GM04503 (cell line): ENCODE measurements around the gene FBLN1.
A peak's percentile ranks its signal among the peaks of the same experiment; 100 is the strongest.
"Not testable (repeated sequence)": the region's sequence is repeated elsewhere in the genome, so short reads cannot be mapped to it uniquely, and the experiment has no call there.

Experiments used
- DNase-seq: peaks from one replicate; pipeline ENCODE4 v3.0.0-alpha.2; 2012; ENCODE audit warnings: low read depth

The FBLN1 gene

DNA sequence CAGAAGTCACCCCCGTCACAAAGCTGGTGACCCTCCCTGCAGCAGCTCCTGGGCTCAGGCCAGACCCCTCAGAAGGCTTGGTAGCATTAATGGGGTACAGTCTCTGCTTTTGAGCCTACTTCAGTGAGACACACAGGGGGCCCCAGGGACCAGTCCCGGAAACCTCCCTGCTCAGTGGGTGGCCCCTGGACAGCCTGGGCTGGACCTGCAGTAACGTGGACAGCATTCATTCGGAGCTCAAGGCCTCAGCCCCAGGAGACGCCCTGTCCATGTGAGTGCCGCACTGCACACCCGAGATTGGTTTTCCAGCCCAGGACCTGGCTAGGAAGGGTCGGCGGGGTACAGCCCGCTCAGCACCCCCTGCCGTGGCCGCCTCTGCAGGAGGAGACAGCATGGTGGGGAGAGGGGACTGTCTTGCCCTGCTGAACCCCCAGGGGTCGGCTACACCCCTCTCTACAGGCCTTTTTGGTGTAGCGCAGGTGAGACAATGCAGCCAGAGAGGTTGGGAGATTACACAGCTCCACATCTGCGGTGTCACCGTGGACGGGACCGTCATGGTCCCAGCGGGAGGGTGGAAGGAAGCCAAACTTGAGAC is 83.4 kb downstream of the FBLN1 start:
- no peak for DNase-seq

DNA sequence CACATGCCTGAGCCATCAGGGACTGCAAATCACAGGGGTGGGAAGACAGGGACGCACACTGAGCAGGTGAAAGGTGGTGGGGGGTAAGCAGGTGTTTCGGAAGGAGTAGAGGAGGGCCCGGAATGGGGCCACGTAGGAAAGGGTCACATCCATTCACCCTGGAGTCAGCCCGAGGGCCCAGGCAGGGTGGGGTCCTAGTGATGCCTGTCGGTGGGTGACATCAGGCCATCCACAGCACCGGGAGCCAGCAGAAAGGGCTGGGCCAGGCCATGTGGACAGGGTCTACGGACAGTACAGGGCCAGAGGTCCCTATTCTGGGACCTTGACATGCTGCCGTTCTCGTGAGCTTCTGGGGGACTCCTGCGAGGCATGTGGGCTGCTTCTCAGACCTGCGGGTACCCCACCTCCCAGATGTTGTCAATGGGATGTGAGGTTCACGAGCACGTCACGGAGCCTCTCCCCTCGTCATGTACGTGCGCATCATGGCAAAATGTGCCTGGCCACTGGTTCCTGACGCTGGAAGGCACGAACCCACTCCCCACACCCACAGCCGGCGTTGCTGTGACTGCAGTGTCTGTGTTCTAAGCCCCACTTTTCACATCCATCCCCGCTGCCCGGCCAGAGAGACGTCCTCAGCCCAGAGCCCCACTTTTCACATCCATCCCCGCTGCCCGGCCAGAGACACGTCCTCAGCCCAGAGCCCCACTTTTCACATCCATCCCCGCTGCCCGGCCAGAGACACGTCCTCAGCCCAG is 84.1 kb downstream of the FBLN1 start:
- DNase-seq = no peak

DNA sequence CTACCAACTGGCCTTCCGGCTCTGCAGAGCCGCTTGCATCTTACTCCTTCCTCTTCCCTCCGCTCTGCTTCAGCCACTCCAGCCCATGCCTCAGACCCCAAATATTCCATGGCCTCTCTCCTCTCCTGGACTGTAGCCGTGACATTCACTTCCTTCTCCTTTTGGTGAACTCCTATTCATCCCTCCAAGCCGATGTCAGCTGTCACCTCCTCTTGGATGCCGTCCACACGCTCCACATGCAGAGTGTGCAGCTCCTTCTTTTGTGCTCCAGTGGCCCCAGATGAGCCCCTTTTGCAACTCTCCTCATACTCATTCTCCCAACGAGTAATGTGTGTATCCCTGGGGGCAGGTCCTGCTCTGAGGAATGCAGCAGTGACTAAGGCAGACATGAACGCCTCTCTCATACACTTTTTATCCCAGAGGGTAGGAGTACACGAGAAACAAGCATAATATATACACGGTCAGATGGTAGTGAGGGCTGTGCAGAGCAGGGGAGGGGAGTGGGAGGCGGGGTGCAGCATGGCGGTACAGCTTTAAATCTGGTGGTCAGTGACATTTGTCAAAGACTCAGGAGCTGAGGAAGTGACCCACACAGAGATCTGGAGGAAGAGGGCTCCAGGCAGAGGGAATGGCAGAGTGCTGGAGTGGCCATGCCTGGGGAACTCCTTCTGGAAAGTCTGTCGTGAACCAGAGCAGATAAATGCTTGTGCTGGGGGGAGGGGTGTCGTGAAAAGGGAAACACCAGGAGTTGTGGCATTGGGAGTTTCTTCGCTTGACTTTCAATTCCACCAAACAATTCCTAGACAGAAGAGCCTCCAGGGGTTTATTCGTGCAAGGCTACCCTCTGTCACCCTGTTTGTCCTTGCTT is 85.2 kb downstream of the FBLN1 start:
- no peak for DNase-seq

DNA sequence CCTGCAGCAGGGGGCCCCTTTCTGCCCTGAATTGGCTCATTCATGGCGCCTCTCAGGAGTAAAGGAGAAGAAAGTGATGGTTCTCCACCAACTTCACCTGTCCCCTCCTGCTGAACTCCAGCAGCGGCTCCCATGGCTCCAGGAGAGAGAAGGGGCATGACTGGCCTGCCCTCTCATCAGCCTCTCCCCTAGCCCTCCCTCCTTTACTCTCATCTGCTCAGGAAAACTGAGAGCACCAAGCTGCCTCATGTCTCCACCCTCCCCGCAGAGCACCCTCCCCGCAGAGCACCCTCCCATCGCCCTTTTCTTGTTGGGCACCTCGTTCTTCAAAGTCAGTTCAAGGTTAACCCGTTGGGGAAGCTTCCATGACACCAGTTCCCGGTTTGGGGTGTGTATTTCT is 86.9 kb downstream of the FBLN1 start:
- DNase-seq = no peak

DNA sequence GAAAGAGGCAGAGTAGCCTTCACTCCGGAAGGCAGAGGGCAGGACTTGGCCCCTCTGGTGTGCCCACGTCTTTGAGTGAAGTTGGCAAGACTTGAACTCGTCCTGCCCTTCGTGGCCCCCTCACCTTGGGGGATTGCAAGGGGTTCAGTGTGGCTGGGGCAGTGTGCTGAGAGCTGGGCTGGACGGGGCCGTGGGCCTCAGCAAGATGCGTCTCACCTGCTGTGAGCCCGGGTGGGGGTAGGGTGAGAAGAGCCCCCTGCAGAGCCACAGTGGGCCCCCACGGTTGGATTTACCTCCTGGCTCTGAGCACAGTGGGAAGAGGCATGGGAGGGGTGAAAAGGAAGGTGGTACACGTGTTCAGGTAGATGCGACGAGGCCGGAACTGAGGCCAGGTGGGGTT is 87.6 kb downstream of the FBLN1 start:
- no peak for DNase-seq

DNA sequence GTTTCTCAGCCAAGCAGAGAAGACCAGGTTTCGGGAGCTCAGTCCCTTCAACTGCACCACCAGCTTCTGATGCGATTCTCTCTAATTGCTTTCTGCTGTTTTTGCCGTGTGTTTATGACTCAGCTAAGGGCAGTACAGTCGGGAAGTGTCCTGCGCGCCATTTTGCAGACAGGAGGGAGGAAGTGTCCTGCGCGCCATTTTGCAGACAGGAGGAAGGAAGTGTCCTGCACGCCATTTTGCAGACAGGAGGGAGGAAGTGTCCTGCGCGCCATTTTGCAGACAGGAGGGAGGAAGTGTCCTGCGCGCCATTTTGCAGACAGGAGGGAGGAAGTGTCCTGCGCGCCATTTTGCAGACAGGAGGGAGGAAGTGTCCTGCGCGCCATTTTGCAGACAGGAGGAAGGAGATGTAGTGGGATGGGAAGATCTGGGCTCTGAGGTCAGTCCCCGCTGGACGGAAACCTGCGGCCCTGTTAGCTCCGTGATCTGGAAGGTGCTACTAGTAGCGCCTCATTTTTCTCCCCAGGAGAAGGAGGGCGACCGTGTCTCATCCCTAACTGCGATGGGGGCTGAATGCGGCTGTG is 89.0 kb downstream of the FBLN1 start:
- not testable (repeated sequence) for DNase-seq

DNA sequence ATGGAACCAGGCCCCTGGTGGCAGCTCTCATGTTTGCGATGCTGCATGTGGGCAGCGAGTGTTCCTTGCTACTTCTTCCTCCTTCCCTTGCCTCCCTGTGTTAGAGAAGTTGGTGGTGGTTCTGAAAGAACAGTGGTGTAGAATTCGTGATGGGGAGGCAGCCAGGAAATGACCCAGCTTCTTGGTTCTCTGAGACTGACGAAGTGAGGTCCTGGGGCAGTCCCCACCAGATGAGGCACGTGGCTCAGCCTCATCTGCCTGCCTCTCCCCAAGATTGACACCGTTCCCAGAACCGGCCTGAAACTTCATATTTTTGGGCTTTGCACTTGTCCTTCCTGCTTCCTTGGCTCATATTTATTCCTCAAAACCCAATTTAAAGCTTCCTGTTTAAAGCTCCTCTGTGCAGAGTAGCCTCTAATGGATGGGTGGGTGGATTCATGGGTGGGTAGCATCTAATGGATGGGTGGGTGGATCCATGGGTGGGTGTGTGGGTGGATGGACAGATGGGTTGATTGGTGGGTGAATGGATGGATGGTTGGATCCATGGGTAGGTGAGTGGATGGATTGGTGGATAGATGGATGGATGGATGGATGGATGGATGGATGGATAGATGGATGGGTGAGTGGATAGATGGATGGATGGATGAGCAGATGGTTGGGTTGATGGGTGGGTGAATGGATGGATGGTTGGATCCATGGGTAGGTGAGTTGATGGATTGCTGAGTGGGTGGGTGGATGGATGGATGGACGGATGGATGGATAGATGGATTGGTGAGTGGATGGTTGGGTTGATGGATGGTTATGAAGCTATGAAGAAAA is 91.6 kb downstream of the FBLN1 start:
- DNase-seq = no peak

DNA sequence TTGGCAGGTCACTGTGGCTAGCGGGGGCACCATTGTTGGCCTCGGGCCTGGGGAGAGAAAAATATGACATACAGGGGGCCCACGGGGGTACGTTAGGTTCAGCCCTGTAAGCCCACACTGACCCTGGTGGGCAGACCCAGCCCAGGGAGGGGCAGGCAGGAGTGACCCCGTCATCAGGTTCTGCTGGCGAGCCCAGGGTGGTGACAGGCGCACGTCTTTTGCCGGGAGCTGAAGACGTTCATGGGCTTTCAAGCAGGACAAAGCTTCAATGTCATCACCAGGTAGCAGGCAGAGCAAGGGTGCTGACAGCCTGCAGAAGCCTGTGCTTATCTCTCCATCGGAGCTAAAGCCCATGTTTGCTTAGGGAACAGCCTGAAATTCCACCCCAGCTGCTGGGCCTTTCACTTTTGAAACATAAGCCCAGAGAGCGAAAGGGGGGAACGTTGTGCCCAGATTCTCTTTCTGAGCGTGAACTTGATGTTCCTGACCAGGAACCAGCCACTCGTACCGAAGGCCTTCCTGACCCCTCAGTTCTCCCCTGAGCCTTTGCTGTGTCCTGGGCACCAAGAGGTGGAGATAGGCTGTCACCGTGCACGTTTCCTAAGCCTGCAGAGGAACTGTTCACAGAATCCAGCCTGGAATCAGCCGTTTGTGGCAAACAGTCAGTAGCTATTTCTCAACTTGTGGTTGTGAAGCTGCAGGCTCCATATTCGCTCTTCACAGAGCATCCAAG is 94.9 kb downstream of the FBLN1 start:
- DNase-seq = no peak

DNA sequence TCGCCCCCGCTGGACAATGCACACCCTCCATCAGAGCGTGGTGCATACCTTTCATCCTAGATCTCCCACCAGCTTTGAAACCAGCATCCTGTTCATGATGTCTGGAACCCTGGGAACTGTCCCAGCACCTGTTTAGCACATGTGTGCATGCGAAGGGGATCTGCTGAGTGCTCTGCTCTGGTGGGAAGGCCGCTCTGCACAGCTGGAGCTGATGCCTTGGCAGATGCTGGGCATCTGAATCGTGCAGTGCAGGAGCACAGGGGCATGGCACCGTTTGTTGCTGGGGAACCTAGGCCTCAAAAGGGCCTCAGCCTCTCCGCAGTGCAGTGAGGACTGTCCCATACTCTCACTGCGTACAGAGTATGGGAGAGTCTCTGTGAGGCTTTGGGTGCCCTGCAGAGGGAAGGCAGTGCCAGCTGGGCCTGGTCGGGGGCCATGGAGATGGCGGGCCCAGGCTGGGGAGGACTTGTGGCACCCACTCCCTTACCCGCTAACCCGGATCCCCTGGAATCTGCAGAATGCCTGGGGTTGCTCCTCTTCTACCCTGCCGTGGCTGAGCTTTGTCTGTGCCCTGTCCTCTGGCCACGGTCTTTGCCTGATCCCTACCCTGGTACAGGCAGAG is 96.0 kb downstream of the FBLN1 start:
- no peak for DNase-seq

DNA sequence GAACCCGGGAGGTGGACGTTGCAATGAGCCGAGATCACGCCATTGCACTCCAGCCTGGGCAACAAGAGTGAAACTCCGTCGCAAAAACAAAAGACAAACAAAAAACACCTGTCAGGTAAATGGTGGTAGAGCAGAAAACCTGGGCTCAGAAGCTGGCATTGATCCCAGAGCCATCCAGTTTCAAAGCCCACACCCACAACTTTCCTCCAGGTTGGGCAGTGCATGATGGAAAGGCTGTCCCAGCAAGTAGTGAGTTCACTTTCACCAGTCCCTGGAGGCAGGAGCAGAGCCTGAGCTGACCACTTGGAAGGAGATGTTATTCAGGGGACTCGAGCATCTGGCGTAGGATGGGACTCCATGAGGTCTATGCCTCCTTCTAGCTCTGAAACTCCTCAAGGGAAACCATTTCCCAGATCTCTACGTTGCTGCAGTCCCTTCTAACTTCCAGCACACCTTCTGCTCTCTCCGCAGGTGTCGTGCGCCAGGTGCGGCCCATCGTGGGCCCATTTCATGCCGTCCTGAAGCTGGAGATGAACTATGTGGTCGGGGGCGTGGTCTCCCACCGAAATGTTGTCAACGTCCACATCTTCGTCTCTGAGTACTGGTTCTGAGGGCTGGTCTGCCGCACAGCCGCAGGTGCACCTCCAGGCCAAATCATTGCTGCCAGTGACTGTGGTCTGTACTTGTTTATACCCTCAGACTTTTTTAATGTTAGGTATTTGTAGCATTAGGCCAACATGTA is 97.3 kb downstream of the FBLN1 start:
- no peak for DNase-seq

DNA sequence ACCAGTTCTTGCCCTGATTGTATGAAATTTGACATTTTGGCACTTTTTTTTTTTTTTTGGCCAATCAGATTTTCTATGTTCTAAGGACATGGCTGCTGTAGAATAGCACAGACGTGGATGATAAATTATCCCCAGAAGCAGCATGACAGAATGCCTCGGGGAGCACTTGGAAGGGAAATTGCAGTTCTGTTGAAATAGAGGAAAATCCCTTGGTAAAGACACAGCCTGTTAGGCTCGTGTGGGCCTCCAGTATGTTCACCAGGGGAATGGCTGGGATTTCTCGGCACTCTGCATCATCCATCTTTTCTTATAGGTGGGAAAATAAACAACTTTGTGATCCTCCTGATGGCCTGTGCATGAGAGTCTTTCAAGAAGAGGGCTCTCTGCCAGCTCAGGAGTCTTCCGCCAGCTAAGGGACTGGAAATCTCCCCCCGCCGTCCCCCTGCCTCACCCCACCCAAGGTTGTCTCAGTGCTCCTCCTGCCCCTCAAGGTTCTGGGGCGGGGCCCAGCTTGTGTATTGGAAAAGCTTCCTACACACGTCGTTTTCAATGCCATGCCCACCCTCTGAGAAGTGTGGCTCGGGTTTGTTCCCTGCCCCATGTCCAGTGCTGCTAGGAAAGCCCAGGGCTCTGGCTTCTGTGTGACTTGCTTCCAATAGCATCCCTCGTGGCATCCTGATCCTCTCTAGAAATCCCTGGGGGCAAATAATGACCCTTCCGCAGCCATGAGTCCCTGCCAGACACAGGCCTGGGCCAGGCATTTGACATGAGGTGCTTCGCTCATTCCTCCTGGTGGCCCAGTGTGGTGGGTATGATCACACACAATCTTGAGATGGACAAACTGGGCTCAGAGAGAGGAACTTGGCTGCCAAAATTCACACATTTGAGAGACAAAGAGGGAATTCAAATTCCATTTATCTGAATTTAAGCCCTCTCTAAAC is 98.4 kb downstream of the FBLN1 start:
- no peak for DNase-seq

DNA sequence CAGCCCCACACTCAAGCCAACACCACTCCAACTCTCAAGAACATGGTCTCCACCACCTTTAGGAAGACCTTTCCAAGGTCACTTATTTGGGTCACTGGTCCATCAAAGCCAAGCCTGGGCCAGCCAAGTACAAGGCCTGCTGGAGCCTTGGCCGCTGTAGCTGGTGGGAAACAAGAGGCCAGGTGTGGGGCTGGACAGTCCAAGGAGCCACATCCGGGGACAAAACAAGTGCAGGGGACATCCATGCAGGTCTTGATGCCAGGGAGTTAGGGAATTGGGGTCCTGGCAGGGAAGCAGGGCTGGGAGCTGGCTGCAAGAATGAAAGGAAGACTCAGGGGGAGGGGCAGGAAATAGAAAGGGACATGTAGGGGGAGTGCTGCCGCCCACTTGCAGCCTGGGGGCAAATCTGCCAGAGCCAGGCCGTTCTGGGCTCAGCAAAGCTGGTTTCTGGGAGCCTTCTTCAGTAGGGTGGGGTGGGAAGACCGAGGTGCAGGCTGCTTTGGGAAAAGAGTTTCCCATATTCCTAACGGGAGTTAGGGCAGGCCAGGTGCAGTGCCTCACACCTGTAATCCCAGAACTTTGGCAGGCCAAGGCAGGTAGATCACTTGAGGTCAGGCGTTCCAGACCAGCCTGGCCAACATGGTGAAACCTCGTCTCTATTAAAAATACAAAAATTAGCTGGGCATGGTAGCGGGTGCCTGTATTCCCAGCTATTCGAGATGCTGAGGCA is 99.5 kb downstream of the FBLN1 start:
- DNase-seq = no peak

DNA sequence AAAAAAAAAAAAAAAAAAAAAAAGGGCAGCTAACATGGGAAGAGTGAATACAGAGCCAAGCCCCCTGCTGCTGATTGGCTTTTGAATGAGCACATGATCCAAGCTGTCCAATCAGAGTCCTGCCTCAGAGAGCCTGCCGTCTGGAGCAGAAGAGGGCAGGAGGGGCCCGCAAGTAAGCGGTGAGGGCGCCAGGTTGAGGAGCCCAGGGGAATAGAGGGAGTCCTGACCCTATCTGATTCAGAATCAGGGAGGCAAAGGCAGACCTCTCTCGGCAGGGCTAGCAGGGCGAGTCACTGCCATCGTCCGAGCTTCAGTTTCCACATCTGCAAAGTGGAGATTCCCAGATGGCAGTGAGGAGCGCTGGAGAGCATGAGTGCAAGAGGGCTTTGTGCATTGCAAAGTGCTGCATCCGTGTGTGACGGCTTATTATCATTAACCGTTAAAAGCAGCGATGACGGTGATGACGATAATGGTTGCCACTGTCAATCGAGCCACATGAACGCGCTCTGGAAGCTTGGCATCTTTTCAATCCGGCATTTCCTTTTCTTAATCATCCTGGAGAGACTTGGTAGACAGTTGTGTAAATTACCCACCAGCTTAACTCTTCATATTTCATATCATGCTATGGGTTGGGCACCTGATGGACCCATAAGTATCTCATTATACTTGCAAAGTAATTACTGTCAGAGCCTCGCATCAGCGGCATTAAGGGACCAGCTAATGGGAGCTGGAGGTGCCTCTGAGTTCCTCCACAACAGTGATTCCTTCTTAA is 100.3 kb downstream of the FBLN1 start:
- DNase-seq = peak; percentile 75

DNA sequence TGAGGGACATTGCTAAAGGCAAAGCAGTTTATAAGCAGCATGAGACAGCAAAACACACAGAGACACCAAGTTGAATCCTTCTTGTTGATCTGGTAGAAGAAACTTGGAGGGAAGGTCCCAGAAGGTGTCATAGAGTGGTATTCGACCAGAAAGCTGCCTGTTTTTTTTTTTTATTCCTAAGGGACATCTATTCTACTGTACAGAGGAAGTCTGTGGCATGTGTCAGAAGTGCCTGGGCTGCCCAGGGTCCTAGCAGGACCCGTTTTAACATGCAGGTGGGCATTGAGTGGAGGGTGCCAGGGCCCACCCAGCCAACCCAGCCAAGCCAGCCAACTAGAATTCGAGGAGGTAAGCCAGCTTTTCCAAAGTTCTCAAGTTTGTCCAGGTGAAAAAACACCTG is 100.9 kb downstream of the FBLN1 start:
- DNase-seq = no peak

DNA sequence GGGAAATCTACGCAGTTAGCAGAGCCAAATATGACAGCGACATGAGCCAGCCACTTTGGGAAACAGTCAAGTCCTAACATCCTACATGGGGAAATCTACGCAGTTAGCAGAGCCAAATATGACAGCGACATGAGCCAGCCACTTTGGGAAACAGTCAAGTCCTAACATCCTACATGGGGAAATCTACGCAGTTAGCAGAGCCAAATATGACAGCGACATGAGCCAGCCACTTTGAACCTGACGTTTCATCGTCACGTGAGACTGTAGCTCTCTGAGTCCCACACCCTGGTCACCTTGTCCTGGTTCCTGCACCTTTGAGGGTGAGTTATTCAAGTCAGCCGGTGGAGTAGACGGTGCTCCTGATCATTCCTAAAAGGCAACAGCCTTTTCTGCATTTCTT is 105.4 kb downstream of the FBLN1 start:
- not testable (repeated sequence) for DNase-seq

DNA sequence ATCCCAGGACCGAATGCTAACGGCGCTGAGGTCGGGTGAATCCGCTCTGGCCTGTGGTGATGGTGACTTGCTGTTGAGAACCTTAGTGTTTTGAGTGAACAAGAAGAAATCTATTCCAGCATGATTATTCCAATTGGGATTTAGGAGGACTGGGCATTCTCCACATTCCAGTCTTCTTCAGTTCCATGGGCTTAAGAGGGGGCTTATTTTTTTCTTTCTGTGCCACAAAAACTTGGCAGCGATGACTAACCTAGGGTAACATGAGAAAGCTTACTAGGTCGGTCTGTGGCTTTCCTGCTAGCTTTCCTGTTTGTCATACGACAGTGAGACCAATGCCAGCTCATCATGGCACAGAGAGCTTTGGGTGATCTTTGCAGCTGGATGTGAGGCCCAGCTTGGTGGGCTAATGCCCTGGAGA is 106.1 kb downstream of the FBLN1 start:
- DNase-seq = no peak

DNA sequence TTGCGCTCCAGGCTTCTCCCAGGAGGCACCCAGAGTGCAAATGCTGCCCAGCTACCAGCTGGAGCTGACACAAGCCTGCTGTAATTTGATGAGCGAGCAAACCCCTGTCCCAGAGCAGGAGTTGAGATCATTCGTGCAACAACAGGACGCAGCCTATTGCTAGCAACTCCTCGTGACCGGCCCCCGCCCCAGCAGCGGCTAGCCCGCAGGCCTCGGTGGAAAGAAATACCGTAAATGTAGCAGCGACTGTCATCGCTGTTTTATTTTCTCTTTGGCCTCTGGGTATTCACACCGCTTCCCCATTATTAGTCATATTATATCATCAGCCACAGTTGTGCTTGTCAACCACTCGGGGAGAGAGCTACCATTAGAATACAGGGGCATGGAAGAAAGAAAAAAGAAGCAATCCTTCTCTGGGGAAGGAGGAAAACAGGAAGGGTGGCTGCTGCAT is 109.8 kb downstream of the FBLN1 start:
- peak; percentile 55 for DNase-seq
